Activated CD8-positive, alpha-beta memory T cell treated with anti-CD3 and anti-CD28 coated beads, Interleukin-2, amount 50 U/mL, for 4 hours (primary cell): ENCODE data around the gene POLG2.
"Not testable (repeated sequence)": the region's sequence is repeated elsewhere in the genome, so short reads cannot be mapped to it uniquely, and the experiment has no call there.

Experiments
- DNase-seq: peaks from one replicate; pipeline ENCODE4 v3.0.0-alpha.2; 2020

Gene POLG2

DNA sequence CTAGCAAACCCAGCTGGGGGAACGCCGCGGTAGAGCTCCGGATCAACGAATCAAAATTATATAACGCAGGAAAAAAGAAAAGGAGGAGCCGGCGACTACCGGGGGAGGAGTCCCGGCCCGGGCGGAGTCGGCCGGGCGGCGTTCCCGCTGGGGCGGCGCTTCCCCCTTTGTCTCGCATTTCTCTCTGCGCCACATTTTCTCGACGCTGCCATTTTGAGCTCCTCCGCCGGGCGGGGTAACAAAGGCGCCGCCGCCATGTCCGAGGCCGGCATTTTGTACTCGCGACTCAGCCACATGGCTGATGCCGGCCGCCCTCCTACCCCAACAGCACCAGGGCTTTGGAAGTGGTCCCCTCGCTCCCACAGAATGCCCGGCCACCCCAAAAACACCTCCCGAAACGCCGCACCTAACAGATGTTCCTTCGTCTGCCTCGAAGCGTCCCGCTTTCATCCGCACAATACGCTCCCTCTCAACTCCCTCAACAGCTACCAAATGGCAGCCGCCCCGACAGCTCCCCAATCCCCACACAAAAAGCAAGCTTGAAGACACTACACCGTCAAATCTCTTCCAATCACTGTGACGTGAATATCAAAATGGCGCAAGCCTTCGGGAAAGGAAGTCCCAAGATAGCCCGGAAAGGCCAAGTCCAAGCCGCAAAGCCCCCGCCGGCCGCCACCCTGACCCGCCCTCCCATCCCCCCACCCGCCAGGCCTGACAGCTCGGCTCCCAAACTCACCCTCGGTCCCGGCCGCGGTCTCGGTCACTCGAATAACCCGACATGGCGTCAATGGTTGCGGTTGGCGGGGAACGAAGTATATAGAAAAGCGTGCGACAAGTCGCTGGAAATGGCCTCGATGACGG, 8.7 kb upstream of the POLG2 start:
- DNase-seq, result peak; percentile 83

DNA sequence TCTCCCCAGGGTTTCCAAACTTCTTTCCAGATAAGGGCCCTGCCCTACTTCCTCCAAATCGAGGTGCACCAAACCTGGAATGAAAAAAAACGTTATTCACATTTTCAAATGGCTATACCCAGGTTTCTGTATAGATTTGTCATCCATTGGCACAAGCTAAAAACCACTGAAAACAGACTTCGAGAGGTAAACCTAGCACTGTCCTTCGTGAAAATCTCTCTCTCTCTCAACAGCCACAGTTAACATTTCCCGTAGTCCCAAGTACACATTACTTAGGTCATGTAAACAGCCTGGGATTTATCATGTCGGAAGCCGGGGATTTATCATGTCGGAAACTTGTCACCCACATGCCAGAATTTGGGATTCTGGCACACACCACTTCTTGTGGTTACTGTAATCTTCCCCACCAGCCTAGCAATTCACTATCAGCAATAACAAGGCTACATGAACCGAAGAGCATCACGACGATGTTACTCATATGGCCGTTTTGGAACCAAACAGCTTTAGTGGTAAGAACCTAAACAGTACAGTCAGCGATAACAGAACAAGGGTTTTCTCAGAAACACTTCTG, 8.0 kb upstream of the POLG2 start:
- no peak for DNase-seq

DNA sequence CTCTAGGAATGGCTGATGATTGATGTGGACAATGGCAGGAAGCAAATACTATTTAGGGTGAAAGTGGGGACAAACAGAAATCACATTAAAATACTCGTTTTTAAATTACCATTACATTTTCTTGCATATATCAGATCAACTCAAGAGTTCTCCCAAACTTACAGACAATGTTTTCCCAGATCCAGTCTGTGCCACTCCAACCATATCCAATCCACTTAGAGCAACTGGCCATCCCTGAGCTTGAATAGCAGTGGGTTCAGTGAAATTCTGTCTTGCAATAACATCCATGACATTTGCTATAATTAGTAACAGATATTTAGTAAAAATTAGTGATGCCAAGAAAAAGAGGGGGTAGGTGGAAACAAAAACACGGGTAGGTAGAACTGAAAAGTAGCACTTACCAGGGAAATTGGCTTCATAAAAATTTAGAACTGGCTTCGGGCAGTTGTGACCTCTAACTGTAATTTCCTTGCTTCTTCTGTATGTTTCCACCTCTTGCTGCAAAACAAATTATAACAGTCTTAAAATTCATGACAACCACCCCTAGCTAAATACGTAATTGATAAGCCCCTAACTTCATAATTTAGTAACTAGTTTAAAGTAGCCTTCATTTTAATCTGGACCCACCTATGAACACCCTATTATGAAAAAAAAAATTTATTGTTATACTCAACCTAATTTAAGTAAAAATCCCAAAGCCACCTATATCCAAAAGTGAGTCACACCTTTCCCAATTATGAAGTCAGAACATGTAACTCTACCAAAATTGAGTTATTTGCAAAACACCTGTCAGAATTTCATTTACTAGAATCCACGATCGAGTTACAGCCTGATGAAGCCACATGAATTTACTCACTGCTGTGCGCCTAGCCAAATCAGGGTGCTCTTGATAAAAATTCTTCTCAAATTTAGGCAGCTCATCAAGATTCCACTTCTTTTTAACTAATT, 7.2 kb upstream of the POLG2 start:
- no peak for DNase-seq

DNA sequence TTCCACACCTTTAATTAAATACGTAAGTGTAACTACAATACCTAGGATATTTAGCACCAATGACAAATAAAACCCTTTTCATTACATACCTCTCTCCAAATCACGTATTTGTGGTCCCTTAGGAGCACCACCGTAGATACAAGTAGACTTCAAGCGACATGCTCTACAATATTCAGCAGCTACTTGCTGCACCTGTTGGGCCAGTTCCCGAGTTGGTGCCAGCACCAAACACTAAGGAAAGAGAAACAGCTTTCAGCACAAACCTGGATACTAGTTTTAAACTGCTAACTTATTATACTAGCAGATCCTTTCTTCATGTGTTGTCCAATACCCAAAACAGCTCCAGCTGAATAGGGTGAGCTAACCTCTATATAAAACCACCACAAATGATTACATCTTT, 6.5 kb upstream of the POLG2 start:
- no peak for DNase-seq

DNA sequence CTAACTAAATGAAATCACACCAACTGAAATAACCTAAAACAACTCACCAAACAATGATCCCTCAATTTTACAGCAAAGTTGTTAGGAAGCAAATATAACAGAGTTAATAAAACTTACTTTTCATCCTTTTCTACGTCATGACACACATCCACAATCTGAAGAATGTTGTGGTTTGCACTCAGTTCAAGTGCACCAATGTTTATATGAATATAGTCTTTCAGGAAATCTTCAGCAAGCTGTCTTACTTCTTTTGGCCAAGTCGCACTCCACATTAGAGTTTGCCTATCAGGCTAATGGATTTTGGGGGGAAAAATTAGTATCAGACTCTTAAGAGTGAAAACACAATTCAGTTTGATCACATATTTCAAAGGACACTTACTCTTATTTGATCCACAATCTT, 6.0 kb upstream of the POLG2 start:
- no peak for DNase-seq

DNA sequence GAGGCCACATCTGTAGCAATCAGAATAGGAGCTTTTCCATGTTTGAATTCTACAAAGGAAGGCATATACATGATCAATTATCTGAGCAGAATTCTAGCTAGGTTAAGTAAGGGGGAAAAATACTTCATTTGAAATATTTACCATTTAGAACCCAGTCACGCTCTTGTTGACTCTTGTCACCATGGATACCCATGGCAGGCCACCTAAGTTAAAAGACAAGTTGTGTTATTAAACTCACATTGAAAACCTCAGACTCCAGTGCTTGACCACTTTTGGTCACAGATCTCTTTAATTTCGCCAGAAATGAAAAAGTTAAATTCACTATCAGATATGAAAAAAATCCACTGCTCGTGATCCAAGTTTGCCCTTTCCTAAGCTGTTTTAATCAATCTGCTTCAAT, 5.2 kb upstream of the POLG2 start:
- no peak for DNase-seq

DNA sequence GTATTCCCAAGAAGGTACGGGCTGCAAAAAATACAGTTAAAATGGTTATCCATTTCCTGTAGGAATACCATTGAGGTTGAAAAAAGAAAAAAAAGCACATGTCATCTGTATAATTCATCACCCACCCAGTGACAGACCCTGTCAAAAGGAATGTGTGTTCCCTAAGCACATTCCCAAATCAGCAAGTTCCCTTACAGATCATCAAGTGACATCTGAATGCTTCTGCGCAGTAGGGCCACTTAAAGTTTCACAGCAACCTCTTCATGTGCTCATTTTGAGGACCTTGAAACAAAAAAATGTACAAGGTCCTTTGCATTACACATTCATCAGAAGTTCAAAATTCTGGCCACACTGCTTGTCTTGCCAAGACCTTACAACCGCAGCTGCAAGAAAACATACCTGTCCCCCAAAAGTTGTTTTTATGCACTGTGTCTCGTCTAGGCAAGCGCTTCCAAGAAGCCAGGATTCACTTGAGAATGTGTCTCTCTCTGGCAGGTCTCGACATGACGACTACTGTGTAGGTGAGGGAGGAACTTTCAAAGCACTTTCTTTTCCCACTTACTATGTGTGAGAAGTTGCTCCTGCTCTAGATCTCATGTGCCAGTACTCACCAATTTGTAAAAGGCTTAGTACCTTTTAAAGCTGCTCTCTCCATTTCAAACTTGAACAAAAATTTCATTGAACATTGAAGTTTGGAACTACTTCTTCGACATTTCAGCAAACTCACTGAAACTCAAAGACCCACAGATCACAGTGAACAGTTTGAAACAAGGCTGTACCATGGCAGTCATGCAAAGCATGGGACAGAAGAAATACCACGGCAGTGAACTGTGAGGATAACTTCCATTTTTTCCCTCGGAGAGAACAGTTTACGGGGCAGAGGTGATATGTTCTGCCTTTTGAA, 4.3 kb upstream of the POLG2 start:
- DNase-seq, result no peak

DNA sequence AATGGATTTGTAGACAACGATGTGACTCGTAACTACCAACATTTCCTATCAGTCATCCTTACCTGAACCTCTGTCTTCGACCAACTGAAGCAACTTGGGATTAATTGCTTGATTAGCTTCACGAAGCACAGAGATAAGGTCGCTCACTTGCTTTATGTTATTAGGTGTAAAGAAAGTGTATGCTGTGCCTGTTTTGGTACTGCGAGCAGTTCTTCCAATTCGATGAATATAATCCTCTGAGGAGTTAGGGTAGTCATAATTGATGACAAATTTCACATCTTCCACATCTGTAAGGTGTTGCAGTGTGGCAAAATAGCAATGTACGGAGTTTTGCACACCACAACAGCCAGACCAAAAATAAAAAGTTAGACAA, 3.6 kb upstream of the POLG2 start:
- no peak for DNase-seq

DNA sequence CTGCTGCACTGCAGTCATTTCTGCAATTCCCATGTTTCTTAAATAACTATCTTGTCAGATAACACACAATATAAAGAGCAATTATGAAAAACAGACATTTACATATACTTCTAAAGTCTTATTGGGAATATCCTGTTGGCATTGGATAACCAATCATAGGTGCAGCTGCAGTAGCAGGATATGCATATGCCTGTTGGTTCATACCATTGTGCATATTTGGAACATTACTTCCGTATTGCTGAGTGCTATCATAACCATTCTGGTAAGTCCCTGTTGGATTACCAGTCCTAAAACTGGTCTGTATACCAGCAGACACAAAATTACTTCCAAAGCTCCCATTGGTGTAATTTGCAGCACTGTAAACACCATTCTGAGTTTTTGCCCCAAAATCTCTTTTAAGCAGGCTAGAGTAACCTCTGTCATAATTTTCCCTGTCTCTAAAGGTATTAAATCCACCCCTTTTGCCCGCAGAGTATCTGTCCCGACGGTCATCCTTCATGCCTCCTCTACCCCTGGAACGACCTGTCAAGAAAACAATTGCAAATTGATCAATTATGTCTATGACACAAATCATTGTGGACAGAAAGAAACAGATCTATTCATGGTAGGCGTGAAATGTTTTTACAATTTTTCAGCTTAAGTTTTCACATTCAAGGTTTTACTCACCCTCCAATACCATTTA, 3.1 kb upstream of the POLG2 start:
- no peak for DNase-seq

DNA sequence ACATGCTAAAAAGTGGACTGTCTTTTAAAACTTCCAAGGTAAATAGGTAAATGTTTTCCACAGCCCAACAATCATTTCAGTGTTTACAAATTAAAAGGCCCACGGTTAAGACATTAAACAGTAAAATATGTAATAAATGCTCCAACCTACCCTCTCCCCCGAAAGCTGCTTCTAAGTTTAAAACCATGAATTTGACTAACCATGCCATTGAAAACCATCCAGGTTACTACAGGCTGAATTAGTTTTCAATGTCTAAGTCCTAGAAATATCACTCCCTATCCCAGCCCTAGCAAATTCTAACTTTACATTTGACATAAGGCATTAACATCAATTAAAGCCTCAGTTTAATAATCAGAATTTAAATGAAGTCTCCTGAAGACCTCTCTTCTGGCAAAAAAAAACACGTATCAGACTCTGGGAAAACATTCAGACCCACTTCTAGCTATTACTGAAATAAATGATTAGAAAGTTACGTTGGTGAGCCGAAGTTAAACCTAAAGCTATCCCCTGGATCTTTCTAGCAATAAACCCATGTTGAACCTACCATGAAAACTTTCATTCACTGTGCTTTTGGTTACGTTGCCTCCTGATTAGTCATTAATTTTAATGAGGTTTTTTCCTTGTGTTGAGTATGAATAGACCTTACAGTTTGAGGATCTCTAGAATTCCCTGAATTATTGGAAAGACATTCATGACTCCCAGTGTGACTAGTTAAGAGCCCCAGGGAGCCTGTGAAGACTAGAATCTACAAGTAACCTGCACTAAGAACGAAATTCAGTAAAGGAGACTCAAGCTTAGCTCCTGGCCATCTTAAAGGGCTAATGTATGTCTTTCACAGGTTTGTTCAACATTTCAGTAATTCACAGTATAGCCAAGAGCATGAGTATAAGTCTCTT, 1.7 kb upstream of the POLG2 start:
- DNase-seq, result no peak

DNA sequence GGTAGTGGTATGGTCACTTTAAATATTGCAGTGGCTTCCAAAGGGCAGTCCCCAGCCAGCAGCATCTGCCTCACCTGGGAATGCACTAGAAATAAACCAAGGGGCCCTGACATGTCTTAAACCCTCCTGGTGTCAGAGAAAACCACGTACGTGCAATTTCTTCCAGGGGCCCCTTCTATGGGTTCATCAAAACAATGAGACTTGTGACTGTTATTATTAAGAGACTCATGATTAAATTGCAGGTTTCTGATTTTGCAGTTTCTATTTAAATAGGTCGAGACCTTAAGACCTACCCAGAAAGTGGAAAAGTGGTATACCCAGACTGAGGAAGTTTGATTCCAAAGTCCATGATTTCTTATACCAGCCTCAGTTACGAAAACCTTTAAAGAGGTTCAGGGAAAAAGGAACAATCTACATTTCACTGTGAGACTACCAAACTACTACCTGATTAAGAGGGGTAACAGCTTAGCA, 746 bp upstream of the POLG2 start:
- no peak for DNase-seq

DNA sequence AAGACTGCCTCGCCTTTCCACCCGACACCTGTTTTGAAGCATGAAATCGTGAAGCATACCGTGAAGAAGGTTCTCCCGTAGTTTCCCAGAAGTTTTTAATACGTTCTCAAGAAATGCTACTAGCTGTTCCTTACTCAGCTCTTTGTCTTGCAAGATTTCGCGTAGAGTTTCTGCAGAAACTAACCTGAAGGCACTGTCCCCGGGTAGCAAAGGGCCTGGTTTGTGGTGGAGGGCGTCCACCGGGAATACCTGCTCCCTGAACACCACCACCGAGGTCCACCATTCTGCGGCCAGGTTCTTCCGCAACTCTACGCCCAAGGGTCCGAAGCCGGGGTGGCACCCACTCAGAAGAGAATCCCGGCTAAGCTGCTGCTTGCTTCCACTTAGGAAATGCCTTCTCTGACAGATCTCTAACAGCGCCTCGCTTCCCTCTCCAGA, 487 bp downstream of the POLG2 start:
- DNase-seq, result no peak

DNA sequence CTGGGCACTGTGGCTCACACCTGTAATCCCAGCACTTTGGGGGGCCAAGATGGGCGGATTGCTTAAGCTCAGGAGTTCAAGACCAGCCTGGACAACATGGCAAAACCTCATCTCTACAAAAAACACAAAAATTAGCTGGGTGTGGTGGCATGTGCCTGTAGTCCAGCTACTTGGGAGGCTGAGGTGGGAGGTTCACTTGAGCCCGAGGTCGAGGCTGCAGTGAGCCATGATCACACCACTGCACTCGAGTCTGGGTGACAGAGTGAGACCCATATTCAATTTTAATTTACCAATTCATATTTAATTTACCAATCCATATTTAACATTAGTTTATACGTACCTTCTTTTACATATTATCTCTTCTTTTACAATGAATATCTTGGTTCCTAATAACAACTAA, 1.6 kb downstream of the POLG2 start:
- not testable (repeated sequence) for DNase-seq

DNA sequence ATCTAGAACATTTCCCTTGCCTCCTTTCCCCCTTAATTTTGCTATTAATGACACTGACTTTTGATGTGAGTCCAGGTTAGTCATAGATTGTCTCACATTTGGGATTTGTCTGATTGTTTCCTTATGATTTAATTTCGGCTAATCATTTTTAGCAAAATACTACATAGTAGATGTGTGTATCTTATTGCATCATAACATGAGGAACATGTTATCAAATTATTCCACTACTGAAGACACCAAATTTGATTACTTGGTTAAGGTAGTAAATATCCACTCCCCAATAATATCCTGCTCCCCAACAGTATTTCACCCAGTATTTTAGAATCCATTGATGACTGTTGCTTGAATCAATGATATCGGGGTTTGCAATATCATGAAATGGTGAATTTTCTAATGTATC, 2.7 kb downstream of the POLG2 start:
- DNase-seq, result no peak

DNA sequence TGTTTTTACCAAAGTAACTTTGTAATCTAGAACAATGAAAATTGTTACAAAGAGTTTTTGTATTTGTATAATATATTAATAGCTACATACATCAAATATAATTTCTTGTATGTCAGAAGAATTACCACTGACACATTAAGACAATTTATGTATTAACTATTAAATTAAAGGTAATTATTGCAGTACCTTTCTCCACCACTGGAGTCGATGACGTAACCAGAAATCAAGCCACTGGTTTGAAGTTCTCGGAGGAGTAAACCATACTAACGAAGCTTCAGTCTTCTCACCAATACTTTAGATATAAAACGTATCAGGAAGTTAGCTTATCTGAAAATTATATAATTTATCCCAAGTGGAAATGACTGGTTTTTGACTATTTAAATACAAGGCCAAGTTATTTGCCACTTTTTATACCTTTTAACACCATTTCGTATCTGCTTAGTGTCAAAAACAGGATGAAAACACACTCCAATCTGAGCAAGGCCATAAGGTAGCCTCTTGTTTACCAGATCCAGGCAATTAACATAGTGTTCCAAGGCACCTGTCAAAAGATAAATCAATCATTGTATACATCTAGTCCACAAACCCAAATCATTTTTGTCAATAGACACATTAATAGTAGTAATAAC, 4.3 kb downstream of the POLG2 start:
- no peak for DNase-seq

DNA sequence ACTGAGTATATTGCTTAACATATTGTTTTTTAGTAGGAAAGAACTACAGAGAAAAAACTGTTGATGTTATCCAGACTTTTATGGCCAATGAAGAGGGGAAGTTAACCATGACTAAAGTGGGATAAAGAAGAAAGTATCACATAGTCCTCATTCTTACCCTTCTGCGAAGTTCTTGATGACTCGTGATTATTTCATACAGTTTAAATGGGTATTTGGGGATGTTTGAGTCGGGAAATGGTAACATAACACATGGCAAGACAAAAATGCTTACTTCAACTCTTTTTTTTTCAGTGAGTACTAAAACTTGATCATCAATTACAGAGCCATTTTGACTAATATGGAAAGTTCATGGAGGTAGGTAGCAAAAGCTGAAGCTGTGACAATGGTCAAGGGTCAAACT, 4.9 kb downstream of the POLG2 start:
- DNase-seq, result no peak

DNA sequence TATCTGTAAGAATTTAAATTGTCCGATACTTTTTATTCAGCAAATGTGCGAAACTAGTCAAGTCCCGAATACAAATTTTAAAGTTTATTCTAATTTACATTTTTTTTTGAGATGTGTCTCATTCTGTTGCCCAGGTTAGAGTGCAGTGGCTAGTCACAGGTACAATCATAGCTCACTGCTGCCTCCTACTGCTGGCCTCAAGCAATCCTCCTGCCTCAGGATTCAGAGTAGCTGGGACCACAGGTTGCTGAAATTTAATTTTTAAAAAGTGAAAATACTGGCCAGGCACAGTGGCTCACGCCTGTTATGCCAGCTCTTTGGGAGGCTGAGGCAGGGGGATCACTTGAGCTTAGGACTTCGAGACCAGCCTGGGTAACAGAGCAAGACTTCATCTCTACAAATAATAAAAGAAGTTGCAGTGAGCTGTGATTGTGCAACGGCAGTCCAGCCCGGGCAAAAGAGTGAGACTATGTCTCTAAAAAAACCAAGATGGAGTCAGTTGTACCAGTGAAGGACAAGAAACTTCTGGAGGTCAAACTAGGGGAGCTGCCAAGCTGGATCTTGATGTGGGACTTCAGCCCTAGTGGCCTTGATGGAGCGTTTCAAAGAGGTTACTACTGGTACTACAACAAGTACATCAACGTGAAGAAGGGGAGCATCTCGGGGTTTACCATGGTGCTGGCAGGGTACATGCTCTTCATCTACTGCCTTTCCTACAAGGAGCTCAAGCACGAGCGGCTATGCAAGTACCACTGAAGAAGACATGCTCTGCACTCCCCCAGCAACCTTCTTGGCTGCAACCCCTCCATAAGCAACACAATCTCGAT, 5.6 kb downstream of the POLG2 start:
- DNase-seq, result peak; percentile 50

DNA sequence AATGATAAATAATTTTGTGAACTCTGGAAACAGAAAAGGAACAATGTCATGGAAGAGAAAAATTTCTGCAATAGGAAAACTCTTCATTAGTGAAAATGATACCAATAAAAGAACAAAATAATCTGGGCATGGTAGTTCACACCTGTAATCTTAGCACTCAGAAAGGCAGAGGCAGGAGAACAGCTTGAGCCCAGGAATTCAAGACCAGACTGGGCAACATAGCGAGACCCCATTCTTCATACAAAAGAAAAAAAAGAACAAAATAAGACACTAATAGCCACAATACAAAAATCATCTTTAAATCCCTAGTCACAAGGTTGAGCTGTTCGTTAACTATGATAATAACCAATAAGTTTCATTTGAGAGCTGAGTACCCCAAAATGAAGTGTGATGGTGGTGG, 8.6 kb downstream of the POLG2 start:
- no peak for DNase-seq

DNA sequence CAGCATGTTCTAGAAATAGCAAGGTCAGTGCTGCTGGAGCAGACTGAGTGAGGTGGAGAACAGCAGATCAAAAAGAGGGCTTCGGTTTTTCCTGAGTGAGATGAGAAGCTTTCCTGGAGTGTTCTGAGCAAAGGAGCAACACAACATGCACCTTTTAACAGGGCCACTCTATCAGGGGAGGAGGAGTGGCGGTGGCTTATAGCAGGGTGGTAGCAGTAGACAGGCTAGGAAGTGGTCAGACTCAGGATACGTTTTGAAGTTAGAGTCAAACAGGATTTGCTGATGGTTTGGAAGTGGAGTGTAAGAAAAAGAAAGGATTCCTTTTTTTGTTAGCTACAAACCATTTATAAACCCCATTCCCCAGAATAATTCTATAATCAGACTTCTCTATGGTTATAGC, 12.5 kb downstream of the POLG2 start:
- DNase-seq, result no peak
